Activated B cell treated with CpG ODN at 0.5 μM for 24 hours (primary cell): ENCODE results near the gene PRODH2. TPM values are rescaled to one million over a fixed set of nuclear protein-coding genes. Genes with fewer than 3 reads are reported as not detected.

Source experiments
- ATAC-seq: fragments of 200-7000 bp; cut with Tn5 transposase; one replicate; pipeline ENCODE4 v1.10.0; 2021; ENCODE audit warnings: low read depth, mild to moderate bottlenecking, moderate library complexity
- CTCF ChIA-PET: fragments of 350-600 bp; sonication (Branson Sonifier 250); formaldehyde crosslinking; loops from one replicate; lab custom pipeline; 2021; ENCODE audit warnings: antibody characterized with exemption; lab: Charles Lee
- POLR2A ChIA-PET: fragments of 350-600 bp; sonication (Branson Sonifier 250); formaldehyde crosslinking; loops from one replicate; lab custom pipeline; 2021; ENCODE audit warnings: antibody characterized with exemption; lab: Charles Lee
- DNase-seq: peaks from one replicate; pipeline ENCODE4 v3.0.0; 2022
- H3K27ac Mint-ChIP-seq: one replicate; pipeline ENCODE4 v1.8.0; 2020; ENCODE audit warnings: mixed read lengths
- H3K27me3 Mint-ChIP-seq: one replicate; pipeline ENCODE4 v1.8.0; 2021; ENCODE audit warnings: mixed read lengths
- H3K36me3 Mint-ChIP-seq: one replicate; pipeline ENCODE4 v1.8.0; 2021; ENCODE audit warnings: low read depth, mixed read lengths
- H3K4me1 Mint-ChIP-seq: one replicate; pipeline ENCODE4 v1.8.0; 2021; ENCODE audit warnings: mixed read lengths
- H3K4me3 Mint-ChIP-seq: one replicate; pipeline ENCODE4 v1.8.0; 2020; ENCODE audit warnings: mild to moderate bottlenecking, mixed read lengths
- H3K9me3 Mint-ChIP-seq: one replicate; pipeline ENCODE4 v1.8.0; 2020; ENCODE audit warnings: mixed read lengths
- CTCF ChIP-seq: fragments of 200-600 bp; IDR thresholded peaks from one replicate; pipeline ENCODE4 v1.8.0; 2022; ENCODE audit warnings: antibody characterized with exemption, mild to moderate bottlenecking
- intact Hi-C: fragments of 100-400 bp; cut with micrococcal nuclease; formaldehyde crosslinking; loops from one replicate; pipeline ENCODE4 v1.15.1; 2024
- total RNA-seq: library from RNA; stranded (reverse); gene quantifications from 2 replicates; pipeline ENCODE4 v1.2.3, GENCODE V29; 2022

PRODH2 gene
- total RNA-seq, 1 donor from 2014 or later: not detected

- Mint-ChIP-seq H3K27me3 (no peaks in the 10 kb centered on the region), H3K4me1 (no peaks in the 10 kb centered on the region), H3K27ac (no peak overlapping the region), H3K9me3 (no peaks in the 10 kb centered on the region), H3K36me3 (peaks cover 35% of the 10 kb centered on the region), H3K4me3 (no peak overlapping the region)
- no peak for TF ChIP-seq CTCF
- DNase-seq: no peak
- intact Hi-C loops: no loop called here
- ATAC-seq: no peak
- ChIA-PET POLR2A (no interaction called here), CTCF (no interaction called here)
Measured at GRCh38 chr19:35767288-35768081, 45.2 kb downstream of the PRODH2 start.

- no peak overlapping the region for H3K4me3 Mint-ChIP-seq
- peaks cover 41% of the 10 kb centered on the region for H3K36me3 Mint-ChIP-seq
- H3K4me1 Mint-ChIP-seq: no peaks in the 10 kb centered on the region
- ChIA-PET CTCF (no interaction called here), POLR2A (no interaction called here)
- intact Hi-C loops: no loop called here
- TF ChIP-seq CTCF: no peak
- no peak for DNase-seq
- H3K27ac Mint-ChIP-seq: no peak overlapping the region
- H3K9me3 Mint-ChIP-seq: no peaks in the 10 kb centered on the region
- H3K27me3 Mint-ChIP-seq: no peaks in the 10 kb centered on the region
- ATAC-seq: no peak
Measured at GRCh38 chr19:35766571-35767104, 46.0 kb downstream of the PRODH2 start.

GRCh38 chr19:35764432-35765315, 48.0 kb downstream of the PRODH2 start:
- no peaks in the 10 kb centered on the region for H3K9me3 Mint-ChIP-seq
- POLR2A ChIA-PET: no interaction called here
- no peak overlapping the region for H3K4me3 Mint-ChIP-seq
- intact Hi-C loops: no loop called here
- H3K36me3 Mint-ChIP-seq: peaks cover 41% of the 10 kb centered on the region
- no peaks in the 10 kb centered on the region for H3K4me1 Mint-ChIP-seq
- no peak overlapping the region for H3K27ac Mint-ChIP-seq
- DNase-seq: no peak
- H3K27me3 Mint-ChIP-seq: no peaks in the 10 kb centered on the region
- TF ChIP-seq CTCF: no peak
- CTCF ChIA-PET: no interaction called here
- ATAC-seq: no peak

- no peak overlapping the region for H3K4me3 Mint-ChIP-seq
- H3K4me1 Mint-ChIP-seq: peaks cover 30% of the 10 kb centered on the region
- DNase-seq (no peak), ATAC-seq (no peak)
- peaks cover 9% of the 10 kb centered on the region for H3K27me3 Mint-ChIP-seq
- POLR2A ChIA-PET: no interaction called here
- no peaks in the 10 kb centered on the region for H3K9me3 Mint-ChIP-seq
- TF ChIP-seq CTCF: no peak
- H3K27ac Mint-ChIP-seq: no peak overlapping the region
- CTCF ChIA-PET: no interaction called here
- H3K36me3 Mint-ChIP-seq: peaks cover 31% of the 10 kb centered on the region
- intact Hi-C loops: no loop called here
Measured at GRCh38 chr19:35760711-35761349, 51.8 kb downstream of the PRODH2 start.
